ENCODE data around the gene TPPP3.

The TPPP3 gene

GRCh38 chr16:67430504-67430976 is 37.2 kb upstream of the TPPP3 start:
- Histone ChIP-seq H3K27me3 (ENCODE audit: insufficient read depth, poor library complexity, severe bottlenecking) (peaks cover 4% of the 10 kb centered on the region), H3K9me3 (ENCODE audit: severe bottlenecking) (no peaks in the 10 kb centered on the region), H3K36me3 (ENCODE audit: low read depth) (no peaks in the 10 kb centered on the region), H3K4me3 (ENCODE audit: severe bottlenecking) (peak overlapping the region; percentile 41), H3K4me1 (ENCODE audit: insufficient read depth, poor library complexity, severe bottlenecking) (no peaks in the 10 kb centered on the region), H3K27ac (ENCODE audit: poor library complexity, severe bottlenecking) (no peak overlapping the region)
- TF ChIP-seq, protein P1, sequence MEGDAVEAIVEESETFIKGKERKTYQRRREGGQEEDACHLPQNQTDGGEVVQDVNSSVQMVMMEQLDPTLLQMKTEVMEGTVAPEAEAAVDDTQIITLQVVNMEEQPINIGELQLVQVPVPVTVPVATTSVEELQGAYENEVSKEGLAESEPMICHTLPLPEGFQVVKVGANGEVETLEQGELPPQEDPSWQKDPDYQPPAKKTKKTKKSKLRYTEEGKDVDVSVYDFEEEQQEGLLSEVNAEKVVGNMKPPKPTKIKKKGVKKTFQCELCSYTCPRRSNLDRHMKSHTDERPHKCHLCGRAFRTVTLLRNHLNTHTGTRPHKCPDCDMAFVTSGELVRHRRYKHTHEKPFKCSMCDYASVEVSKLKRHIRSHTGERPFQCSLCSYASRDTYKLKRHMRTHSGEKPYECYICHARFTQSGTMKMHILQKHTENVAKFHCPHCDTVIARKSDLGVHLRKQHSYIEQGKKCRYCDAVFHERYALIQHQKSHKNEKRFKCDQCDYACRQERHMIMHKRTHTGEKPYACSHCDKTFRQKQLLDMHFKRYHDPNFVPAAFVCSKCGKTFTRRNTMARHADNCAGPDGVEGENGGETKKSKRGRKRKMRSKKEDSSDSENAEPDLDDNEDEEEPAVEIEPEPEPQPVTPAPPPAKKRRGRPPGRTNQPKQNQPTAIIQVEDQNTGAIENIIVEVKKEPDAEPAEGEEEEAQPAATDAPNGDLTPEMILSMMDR (IDR thresholded peaks at IDR 0.05; ENCODE audit: poor library complexity, severe bottlenecking) = no peak
- DNase-seq (ENCODE audit: low spot score) (no peak), ATAC-seq (ENCODE audit: low read depth) (peak; percentile 23)

GRCh38 chr16:67429799-67430503 is 36.7 kb upstream of the TPPP3 start:
- no peak for DNase-seq (ENCODE audit: low spot score)
- peak overlapping the region; percentile 41 for H3K4me3 ChIP-seq (ENCODE audit: severe bottlenecking)
- no peak for ATAC-seq (ENCODE audit: low read depth)
- TF ChIP-seq, protein P1 (IDR thresholded peaks at IDR 0.05; ENCODE audit: poor library complexity, severe bottlenecking) = no peak
- H3K4me1 ChIP-seq (ENCODE audit: insufficient read depth, poor library complexity, severe bottlenecking) = no peaks in the 10 kb centered on the region
- peaks cover 4% of the 10 kb centered on the region for H3K27me3 ChIP-seq (ENCODE audit: insufficient read depth, poor library complexity, severe bottlenecking)
- no peak overlapping the region for H3K27ac ChIP-seq (ENCODE audit: poor library complexity, severe bottlenecking)
- no peaks in the 10 kb centered on the region for H3K9me3 ChIP-seq (ENCODE audit: severe bottlenecking)
- H3K36me3 ChIP-seq (ENCODE audit: low read depth) = no peaks in the 10 kb centered on the region

- no peak overlapping the region for H3K27ac ChIP-seq (ENCODE audit: poor library complexity, severe bottlenecking)
- DNase-seq (ENCODE audit: low spot score) = no peak
- H3K27me3 ChIP-seq (ENCODE audit: insufficient read depth, poor library complexity, severe bottlenecking) = peaks cover 4% of the 10 kb centered on the region
- no peaks in the 10 kb centered on the region for H3K9me3 ChIP-seq (ENCODE audit: severe bottlenecking)
- TF ChIP-seq, protein P1 (IDR thresholded peaks at IDR 0.05; ENCODE audit: poor library complexity, severe bottlenecking) = no peak
- no peak for ATAC-seq (ENCODE audit: low read depth)
- H3K4me1 ChIP-seq (ENCODE audit: insufficient read depth, poor library complexity, severe bottlenecking) = no peaks in the 10 kb centered on the region
- no peak overlapping the region for H3K4me3 ChIP-seq (ENCODE audit: severe bottlenecking)
- no peaks in the 10 kb centered on the region for H3K36me3 ChIP-seq (ENCODE audit: low read depth)
These were observed 35.9 kb upstream of the TPPP3 start for GRCh38 chr16:67429053-67429798.

GRCh38 chr16:67428146-67428731 is 34.9 kb upstream of the TPPP3 start:
- Histone ChIP-seq H3K9me3 (ENCODE audit: severe bottlenecking) (no peaks in the 10 kb centered on the region), H3K4me1 (ENCODE audit: insufficient read depth, poor library complexity, severe bottlenecking) (no peaks in the 10 kb centered on the region), H3K4me3 (ENCODE audit: severe bottlenecking) (no peak overlapping the region), H3K36me3 (ENCODE audit: low read depth) (no peaks in the 10 kb centered on the region), H3K27ac (ENCODE audit: poor library complexity, severe bottlenecking) (no peak overlapping the region), H3K27me3 (ENCODE audit: insufficient read depth, poor library complexity, severe bottlenecking) (peaks cover 4% of the 10 kb centered on the region)
- TF ChIP-seq, protein P1 (IDR thresholded peaks at IDR 0.05; ENCODE audit: poor library complexity, severe bottlenecking) = peak; percentile 90
- DNase-seq (ENCODE audit: low spot score) (no peak), ATAC-seq (ENCODE audit: low read depth) (peak; percentile 61)

Measured in RWPE2 (cell line).